HepG2 (cell line): ENCODE measurements around the gene UTP25. TPM values are rescaled to one million over a fixed set of nuclear protein-coding genes. Genes with fewer than 3 reads are reported as not detected.

Experiments used
- ATAC-seq: fragments of 200-7000 bp; cut with Tn5 transposase; 3 replicates; pipeline ENCODE4 v1.9.1; 2020; ENCODE audit warnings: mild to moderate bottlenecking, moderate library complexity
- BruUV-seq: library from RNA; stranded (reverse); fragments of 400-500 nt; replicated peaks from 2 replicates; lab custom pipeline; 2021; lab: Mats Ljungman, UMichigan
- CTCF ChIA-PET: fragments of 300-600 bp; formaldehyde crosslinking; extraction: SDS; loops from one replicate; lab custom pipeline; 2021; ENCODE audit warnings: low total read pairs, inconsistent platforms, low intra/inter-chr PET ratio; lab: Yijun Ruan, JAX
- POLR2A ChIA-PET: fragments of 350-600 bp; sonication (Branson Sonifier 250); formaldehyde crosslinking; loops from one replicate; lab custom pipeline; 2020; ENCODE audit warnings: antibody characterized with exemption, inconsistent platforms; lab: Yijun Ruan, JAX
- DNase-seq: peaks from one replicate; pipeline ENCODE4 v3.0.0-alpha.2; 2015; ENCODE audit warnings: low spot score
- FAIRE-seq: peaks from 3 replicates; lab custom pipeline; 2011; peaks lifted over from hg19 to GRCh38; lab: Jason Lieb, UNC
- H2AFZ ChIP-seq: one replicate; pipeline ENCODE4 v1.6.1; 2011; ENCODE audit warnings: low read length, inconsistent platforms
- H3K27ac ChIP-seq: fragments of 300-600 bp; 3 replicates; pipeline ENCODE4 v1.8.0; 2011; ENCODE audit warnings: mixed run types, mild to moderate bottlenecking, mixed read lengths, low read length, inconsistent platforms; ENCODE audit not compliant: insufficient read depth; ENCODE audit errors: extremely low read length
- H3K27me3 ChIP-seq, 2 experiments: fragments of 200-600 bp in 1 of 2; 2 replicates in 1 of 2; 3 replicates in 1 of 2; pipeline versions ENCODE4 v1.6.0 to v1.8.0; 2011; ENCODE audit warnings: low read length in 2 of 2, mild to moderate bottlenecking in 2 of 2, moderate library complexity in 2 of 2, inconsistent platforms in 1 of 2; ENCODE audit not compliant: insufficient read depth in 2 of 2, control insufficient read depth in 1 of 2
- H3K36me3 ChIP-seq, 2 experiments: fragments of 200-600 bp in 1 of 2; replicated peaks in 1 of 2; 2 replicates in 1 of 2; 3 replicates in 1 of 2; pipeline versions ENCODE4 v1.5.1 to v1.8.0; 2011; ENCODE audit warnings: low read length in 2 of 2, inconsistent platforms in 1 of 2; ENCODE audit not compliant: insufficient read depth in 2 of 2, control insufficient read depth in 1 of 2
- H3K4me1 ChIP-seq: 2 replicates; pipeline ENCODE4 v1.5.1; 2012; ENCODE audit warnings: low read length, inconsistent platforms; ENCODE audit not compliant: insufficient read depth
- H3K4me2 ChIP-seq: 2 replicates; pipeline ENCODE4 v1.6.0; 2011; ENCODE audit warnings: low read depth, low read length, inconsistent platforms
- H3K4me3 ChIP-seq, 3 experiments: fragments of 200-600 bp in 1 of 3; sonication (generic), shearing (Covaris generic) in 1 of 3; replicated peaks in 1 of 3; 2 replicates each; pipeline ENCODE4 v1.5.1; 2011 to 2016; ENCODE audit warnings: low read length in 3 of 3, inconsistent platforms in 2 of 3, low read depth in 2 of 3, mild to moderate bottlenecking in 2 of 3, control low read depth in 1 of 3, mixed read lengths in 1 of 3; ENCODE audit not compliant: insufficient read depth in 1 of 3
- H3K79me2 ChIP-seq: one replicate; pipeline ENCODE4 v1.6.1; 2011; ENCODE audit warnings: low read length, inconsistent platforms; ENCODE audit not compliant: insufficient read depth
- H3K9ac ChIP-seq: 2 replicates; pipeline ENCODE4 v1.6.0; 2011; ENCODE audit warnings: mild to moderate bottlenecking, low read depth, low read length, inconsistent platforms; ENCODE audit not compliant: insufficient read depth
- H3K9me3 ChIP-seq: 2 replicates; pipeline ENCODE4 v1.5.1; 2012; ENCODE audit warnings: mild to moderate bottlenecking, low read length
- H4K20me1 ChIP-seq: 2 replicates; pipeline ENCODE4 v1.6.0; 2011; ENCODE audit warnings: inconsistent platforms, mild to moderate bottlenecking, low read length, moderate library complexity; ENCODE audit not compliant: insufficient read depth
- BHLHE40 ChIP-seq: IDR thresholded peaks from 2 replicates; pipeline ENCODE4 v1.6.1; 2011; ENCODE audit warnings: low read length, improper control_type of control experiment
- CBFB ChIP-seq: sonication (generic); formaldehyde crosslinking; IDR thresholded peaks from 2 replicates; pipeline ENCODE4 v1.4.0; 2020; ENCODE audit warnings: missing genetic modification reagents
- CEBPB ChIP-seq: IDR thresholded peaks from 2 replicates; pipeline ENCODE4 v1.6.1; 2011; ENCODE audit warnings: low read depth, low read length, improper control_type of control experiment, borderline replicate concordance
- FOSL1 ChIP-seq: sonication (generic); formaldehyde crosslinking; IDR thresholded peaks from 2 replicates; pipeline ENCODE4 v1.9.0; 2021; ENCODE audit warnings: missing genetic modification reagents, borderline replicate concordance
- FOXK2 ChIP-seq: fragments of 450-650 bp; IDR thresholded peaks from 2 replicates; pipeline ENCODE4 v1.6.1; 2016
- HNF4G ChIP-seq, 2 experiments: sonication (generic) in 1 of 2; formaldehyde crosslinking in 1 of 2; IDR thresholded peaks; 2 replicates each; pipeline versions ENCODE4 v1.4.0 to v1.6.1; 2011 to 2020; ENCODE audit warnings: borderline replicate concordance in 2 of 2, low read depth in 2 of 2, mild to moderate bottlenecking in 2 of 2, low read length in 1 of 2, missing genetic modification reagents in 1 of 2, moderate library complexity in 1 of 2
- MYNN ChIP-seq: sonication (generic); formaldehyde crosslinking; IDR thresholded peaks from 2 replicates; pipeline ENCODE4 v1.4.0; 2020; ENCODE audit warnings: mild to moderate bottlenecking, low read depth, missing genetic modification reagents
- PHF20 ChIP-seq: sonication (generic); formaldehyde crosslinking; IDR thresholded peaks from 2 replicates; pipeline ENCODE4 v1.5.0; 2020; ENCODE audit warnings: mild to moderate bottlenecking, missing genetic modification reagents
- TBX3 ChIP-seq: fragments of 450-650 bp; IDR thresholded peaks from 2 replicates; pipeline ENCODE4 v1.6.1; 2017; ENCODE audit warnings: antibody characterized with exemption, mild to moderate bottlenecking, inconsistent platforms, borderline replicate concordance
- ZFP82 ChIP-seq: sonication (generic); formaldehyde crosslinking; IDR thresholded peaks from 2 replicates; pipeline ENCODE4 v1.5.1; 2020; ENCODE audit warnings: mild to moderate bottlenecking, missing genetic modification reagents, borderline replicate concordance
- ZNF24 ChIP-seq: fragments of 450-650 bp; IDR thresholded peaks from 2 replicates; pipeline ENCODE4 v1.6.1; 2017; ENCODE audit warnings: antibody characterized with exemption, mild to moderate bottlenecking
- ZNF615 ChIP-seq: sonication (generic); formaldehyde crosslinking; IDR thresholded peaks from 2 replicates; pipeline ENCODE4 v1.5.0; 2020; ENCODE audit warnings: mild to moderate bottlenecking, missing genetic modification reagents, borderline replicate concordance
- WGBS: methylation state at CpG from one replicate; pipeline ENCODE4 v1.1.6; 2017; ENCODE audit warnings: low lambda C conversion rate; 5-methylcytosine and 5-hydroxymethylcytosine counted together
- in situ Hi-C: cut with HindIII; loops from 2 replicates; pipeline ENCODE4 v1.10.0; 2017; ENCODE audit warnings: low pct_unique_long_range_greater_than_20kb; ENCODE audit not compliant: extremely low pct_ligation_motif_present
- intact Hi-C: fragments of 100-400 bp; cut with micrococcal nuclease; formaldehyde crosslinking; loops from one replicate; pipeline ENCODE4 v1.10.0; 2022; ENCODE audit not compliant: unreplicated experiment
- polyA plus RNA-seq, 8 experiments: library from polyadenylated mRNA; depleted of rRNA in 3 of 8; stranded (reverse) in 7 of 8; unstranded in 1 of 8; fragments of >200 nt; fragmentation: Illumina TruSeq in 4 of 8; extraction: Trizol in 4 of 8; gene quantifications; 2 replicates each; pipeline versions ENCODE4 v1.2.1 to v1.2.3, GENCODE V29; 2011 to 2016; ENCODE audit warnings: low read depth in 4 of 8, missing spikeins in 1 of 8, mixed read lengths in 1 of 8; ENCODE audit not compliant: insufficient read depth in 1 of 8
- total RNA-seq, 5 experiments: library from RNA; depleted of rRNA; stranded (reverse); fragments of >200 nt; fragmentation: Illumina TruSeq; extraction: Trizol; gene quantifications; 2 replicates each; pipeline ENCODE4 v1.2.3, GENCODE V29; 2016; ENCODE audit warnings: low read depth in 1 of 5
- TF ChIP-seq, protein P1 (sequence below): IDR thresholded peaks from 2 replicates; pipeline ENCODE4 v1.6.1; 2016
- TF ChIP-seq, protein P2 (sequence below): sonication (generic); formaldehyde crosslinking; IDR thresholded peaks from 2 replicates; pipeline ENCODE4 v1.4.0; 2020; ENCODE audit warnings: missing genetic modification reagents, borderline replicate concordance
- TF ChIP-seq, protein P3 (sequence below): sonication (generic); formaldehyde crosslinking; IDR thresholded peaks from 2 replicates; pipeline ENCODE4 v1.4.0; 2020; ENCODE audit warnings: missing genetic modification reagents
- TF ChIP-seq, protein P4 (sequence below): sonication (generic); formaldehyde crosslinking; IDR thresholded peaks from 2 replicates; pipeline ENCODE4 v1.4.0; 2020; ENCODE audit warnings: mild to moderate bottlenecking, missing genetic modification reagents

UTP25 gene
- total and polyA plus RNA-seq, 2 of the 13 experiments (the other 11 are each of a cell fraction or from before 2014, with no cell fraction given) = 4.8 to 5.7 TPM

DNA sequence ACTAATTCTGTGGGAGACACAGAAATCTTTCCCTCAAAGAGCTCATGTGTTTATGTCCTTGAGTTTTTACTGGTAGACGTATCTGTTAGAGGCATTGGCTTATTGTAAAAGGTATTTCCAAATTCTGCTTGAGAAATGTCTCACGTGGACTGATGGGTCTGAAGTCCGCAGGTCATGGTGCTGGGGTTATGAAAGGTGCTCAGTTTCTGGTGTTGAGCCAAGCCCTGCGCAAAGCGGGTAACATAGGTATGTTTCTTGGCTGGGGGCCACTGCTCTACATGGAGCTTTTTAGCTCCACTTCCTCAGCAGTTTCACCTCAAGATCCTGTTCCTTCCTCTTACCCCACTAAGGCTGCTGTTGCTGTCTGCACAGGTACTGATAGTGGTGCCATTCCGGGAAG, 10.8 kb downstream of the UTP25 start:
- peak; percentile 39; the same call in 2 of the 3 replicates for ATAC-seq
- no TSS peak for BruUV-seq
- Histone ChIP-seq H3K36me3 (peaks cover 33 to 90% of the 10 kb centered on the region in 2 experiments), H3K27ac (no peak overlapping the region), H3K79me2 (no peaks in the 10 kb centered on the region), H3K9ac (no peak overlapping the region), H3K9me3 (no peaks in the 10 kb centered on the region), H3K27me3 (no peaks in the 10 kb centered on the region), H3K4me2 (no peak overlapping the region), H2AFZ (no peak overlapping the region), H4K20me1 (no peaks in the 10 kb centered on the region), H3K4me3 (no peak overlapping the region), H3K4me1 (no peaks in the 10 kb centered on the region)
- ChIA-PET CTCF (no interaction called here), POLR2A (interaction anchor here (1.0 to 1.7 kb wide), 2 partner anchors 11 to 17 kb away, joined by 3 read pairs; partner anchors contain the start of gene UTP25)
- intact Hi-C loops (no loop called here), in situ Hi-C loops (no loop called here)
- WGBS = 87% methylated on average over 6 of the region's 6 CpGs
- peak; percentile 38 for DNase-seq
- FAIRE-seq = no peak
- no peak for TF ChIP-seq ZFP82 (CRISPR knock-in tag)
- TF ChIP-seq PHF20 (CRISPR knock-in tag) = no peak
- TF ChIP-seq, protein P1, sequence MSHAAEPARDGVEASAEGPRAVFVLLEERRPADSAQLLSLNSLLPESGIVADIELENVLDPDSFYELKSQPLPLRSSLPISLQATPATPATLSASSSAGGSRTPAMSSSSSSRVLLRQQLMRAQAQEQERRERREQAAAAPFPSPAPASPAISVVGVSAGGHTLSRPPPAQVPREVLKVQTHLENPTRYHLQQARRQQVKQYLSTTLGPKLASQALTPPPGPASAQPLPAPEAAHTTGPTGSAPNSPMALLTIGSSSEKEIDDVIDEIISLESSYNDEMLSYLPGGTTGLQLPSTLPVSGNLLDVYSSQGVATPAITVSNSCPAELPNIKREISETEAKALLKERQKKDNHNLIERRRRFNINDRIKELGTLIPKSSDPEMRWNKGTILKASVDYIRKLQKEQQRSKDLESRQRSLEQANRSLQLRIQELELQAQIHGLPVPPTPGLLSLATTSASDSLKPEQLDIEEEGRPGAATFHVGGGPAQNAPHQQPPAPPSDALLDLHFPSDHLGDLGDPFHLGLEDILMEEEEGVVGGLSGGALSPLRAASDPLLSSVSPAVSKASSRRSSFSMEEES = 0 out of 2 replicates have a peak, but pooled peaks have one; percentile 37
- TF ChIP-seq, protein P2, sequence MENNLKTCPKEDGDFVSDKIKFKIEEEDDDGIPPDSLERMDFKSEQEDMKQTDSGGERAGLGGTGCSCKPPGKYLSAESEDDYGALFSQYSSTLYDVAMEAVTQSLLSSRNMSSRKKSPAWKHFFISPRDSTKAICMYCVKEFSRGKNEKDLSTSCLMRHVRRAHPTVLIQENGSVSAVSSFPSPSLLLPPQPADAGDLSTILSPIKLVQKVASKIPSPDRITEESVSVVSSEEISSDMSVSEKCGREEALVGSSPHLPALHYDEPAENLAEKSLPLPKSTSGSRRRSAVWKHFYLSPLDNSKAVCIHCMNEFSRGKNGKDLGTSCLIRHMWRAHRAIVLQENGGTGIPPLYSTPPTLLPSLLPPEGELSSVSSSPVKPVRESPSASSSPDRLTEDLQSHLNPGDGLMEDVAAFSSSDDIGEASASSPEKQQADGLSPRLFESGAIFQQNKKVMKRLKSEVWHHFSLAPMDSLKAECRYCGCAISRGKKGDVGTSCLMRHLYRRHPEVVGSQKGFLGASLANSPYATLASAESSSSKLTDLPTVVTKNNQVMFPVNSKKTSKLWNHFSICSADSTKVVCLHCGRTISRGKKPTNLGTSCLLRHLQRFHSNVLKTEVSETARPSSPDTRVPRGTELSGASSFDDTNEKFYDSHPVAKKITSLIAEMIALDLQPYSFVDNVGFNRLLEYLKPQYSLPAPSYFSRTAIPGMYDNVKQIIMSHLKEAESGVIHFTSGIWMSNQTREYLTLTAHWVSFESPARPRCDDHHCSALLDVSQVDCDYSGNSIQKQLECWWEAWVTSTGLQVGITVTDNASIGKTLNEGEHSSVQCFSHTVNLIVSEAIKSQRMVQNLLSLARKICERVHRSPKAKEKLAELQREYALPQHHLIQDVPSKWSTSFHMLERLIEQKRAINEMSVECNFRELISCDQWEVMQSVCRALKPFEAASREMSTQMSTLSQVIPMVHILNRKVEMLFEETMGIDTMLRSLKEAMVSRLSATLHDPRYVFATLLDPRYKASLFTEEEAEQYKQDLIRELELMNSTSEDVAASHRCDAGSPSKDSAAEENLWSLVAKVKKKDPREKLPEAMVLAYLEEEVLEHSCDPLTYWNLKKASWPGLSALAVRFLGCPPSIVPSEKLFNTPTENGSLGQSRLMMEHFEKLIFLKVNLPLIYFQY = no peak
- peak; percentile 29; the same call in 1 of the 2 replicates for TF ChIP-seq HNF4G (IDR thresholded peaks at IDR 0.05; ENCODE audit: borderline replicate concordance, low read depth, low read length)
- no peak for TF ChIP-seq HNF4G (CRISPR knock-in tag; IDR thresholded peaks at IDR 0.05; ENCODE audit: borderline replicate concordance, low read depth)
- TF ChIP-seq TBX3 = no peak
- peak; percentile 56; the same call in 1 of the 2 replicates for TF ChIP-seq BHLHE40
- TF ChIP-seq CEBPB = peak; percentile 38; the same call in 1 of the 2 replicates
- TF ChIP-seq FOSL1 (CRISPR knock-in tag) = no peak
- TF ChIP-seq, protein P3, sequence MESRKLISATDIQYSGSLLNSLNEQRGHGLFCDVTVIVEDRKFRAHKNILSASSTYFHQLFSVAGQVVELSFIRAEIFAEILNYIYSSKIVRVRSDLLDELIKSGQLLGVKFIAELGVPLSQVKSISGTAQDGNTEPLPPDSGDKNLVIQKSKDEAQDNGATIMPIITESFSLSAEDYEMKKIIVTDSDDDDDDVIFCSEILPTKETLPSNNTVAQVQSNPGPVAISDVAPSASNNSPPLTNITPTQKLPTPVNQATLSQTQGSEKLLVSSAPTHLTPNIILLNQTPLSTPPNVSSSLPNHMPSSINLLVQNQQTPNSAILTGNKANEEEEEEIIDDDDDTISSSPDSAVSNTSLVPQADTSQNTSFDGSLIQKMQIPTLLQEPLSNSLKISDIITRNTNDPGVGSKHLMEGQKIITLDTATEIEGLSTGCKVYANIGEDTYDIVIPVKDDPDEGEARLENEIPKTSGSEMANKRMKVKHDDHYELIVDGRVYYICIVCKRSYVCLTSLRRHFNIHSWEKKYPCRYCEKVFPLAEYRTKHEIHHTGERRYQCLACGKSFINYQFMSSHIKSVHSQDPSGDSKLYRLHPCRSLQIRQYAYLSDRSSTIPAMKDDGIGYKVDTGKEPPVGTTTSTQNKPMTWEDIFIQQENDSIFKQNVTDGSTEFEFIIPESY (CRISPR knock-in tag) = peak; percentile 71; the same call in 1 of the 2 replicates
- TF ChIP-seq CBFB (CRISPR knock-in tag) = no peak
- no peak for TF ChIP-seq ZNF24
- TF ChIP-seq, protein P4, sequence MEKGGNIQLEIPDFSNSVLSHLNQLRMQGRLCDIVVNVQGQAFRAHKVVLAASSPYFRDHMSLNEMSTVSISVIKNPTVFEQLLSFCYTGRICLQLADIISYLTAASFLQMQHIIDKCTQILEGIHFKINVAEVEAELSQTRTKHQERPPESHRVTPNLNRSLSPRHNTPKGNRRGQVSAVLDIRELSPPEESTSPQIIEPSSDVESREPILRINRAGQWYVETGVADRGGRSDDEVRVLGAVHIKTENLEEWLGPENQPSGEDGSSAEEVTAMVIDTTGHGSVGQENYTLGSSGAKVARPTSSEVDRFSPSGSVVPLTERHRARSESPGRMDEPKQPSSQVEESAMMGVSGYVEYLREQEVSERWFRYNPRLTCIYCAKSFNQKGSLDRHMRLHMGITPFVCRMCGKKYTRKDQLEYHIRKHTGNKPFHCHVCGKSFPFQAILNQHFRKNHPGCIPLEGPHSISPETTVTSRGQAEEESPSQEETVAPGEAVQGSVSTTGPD (CRISPR knock-in tag) = no peak
- no peak for TF ChIP-seq ZNF615 (CRISPR knock-in tag)
- no peak for TF ChIP-seq MYNN (CRISPR knock-in tag)
- no peak for TF ChIP-seq FOXK2
